ENCODE results near the gene FIGNL1.

FIGNL1 gene

DNA sequence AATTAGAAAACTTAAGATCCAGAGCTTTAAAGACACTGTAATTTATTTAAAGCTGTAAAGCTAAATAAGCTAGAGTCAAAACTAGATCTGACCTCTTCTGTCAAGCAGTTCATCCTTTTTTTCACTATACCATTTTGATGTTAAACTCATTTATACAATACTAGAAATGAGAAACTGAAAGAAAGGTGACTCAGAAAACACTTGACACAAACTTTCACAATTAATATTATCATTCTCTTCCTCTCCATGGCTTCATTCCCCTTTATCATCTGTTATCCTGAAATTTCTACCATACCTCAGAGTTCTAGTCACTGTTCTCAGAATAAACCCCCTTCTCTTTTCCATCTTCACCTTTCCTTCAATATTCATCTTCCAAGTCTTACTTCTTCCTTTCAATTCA, 1.3 kb downstream of the FIGNL1 start:
- no peaks in the 10 kb centered on the region for H3K27me3 ChIP-seq (ENCODE audit: control insufficient read depth, insufficient read depth, low read length)

DNA sequence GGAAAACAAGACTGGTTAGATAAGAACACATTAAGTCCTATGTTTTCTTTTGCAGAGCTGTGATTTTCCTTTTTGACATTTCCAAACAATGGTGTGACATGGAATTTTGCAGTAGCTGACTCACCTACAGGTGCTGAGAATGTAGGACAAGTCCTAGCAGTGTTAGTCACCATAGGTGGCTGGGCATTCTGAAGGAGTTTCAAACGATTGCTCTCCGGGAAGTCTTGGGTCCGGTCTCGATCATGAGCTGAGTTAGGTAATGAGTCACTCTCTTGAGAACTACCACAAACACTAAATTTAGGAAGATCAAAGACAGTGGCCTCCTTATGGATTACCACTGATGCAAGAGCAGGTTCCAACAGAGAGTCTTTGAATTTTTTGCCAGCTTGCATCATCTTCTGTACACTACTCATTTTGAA, 3.6 kb downstream of the FIGNL1 start:
- no peak overlapping the region for H3K4me3 ChIP-seq (ENCODE audit: low read length)
- no peaks in the 10 kb centered on the region for H3K9me3 ChIP-seq (ENCODE audit: control insufficient read depth, low read length)
- H3K36me3 ChIP-seq (ENCODE audit: control insufficient read depth, insufficient read depth, low read length) = no peaks in the 10 kb centered on the region
- no peaks in the 10 kb centered on the region for H3K27me3 ChIP-seq (ENCODE audit: control insufficient read depth, insufficient read depth, low read length)
- no peak overlapping the region for H3K9ac ChIP-seq (ENCODE audit: low read length)
- H3K4me1 ChIP-seq (ENCODE audit: control insufficient read depth, insufficient read depth, low read length) = peaks cover 10% of the 10 kb centered on the region

More for the DNA sequence above, 1.3 kb downstream of the FIGNL1 start:
- Histone ChIP-seq H3K4me1 (ENCODE audit: control insufficient read depth, insufficient read depth, low read length) (peaks cover 10% of the 10 kb centered on the region), H3K9me3 (ENCODE audit: control insufficient read depth, low read length) (no peaks in the 10 kb centered on the region), H3K36me3 (ENCODE audit: control insufficient read depth, insufficient read depth, low read length) (no peaks in the 10 kb centered on the region), H3K9ac (ENCODE audit: low read length) (no peak overlapping the region), H3K4me3 (ENCODE audit: low read length) (no peak overlapping the region)

DNA sequence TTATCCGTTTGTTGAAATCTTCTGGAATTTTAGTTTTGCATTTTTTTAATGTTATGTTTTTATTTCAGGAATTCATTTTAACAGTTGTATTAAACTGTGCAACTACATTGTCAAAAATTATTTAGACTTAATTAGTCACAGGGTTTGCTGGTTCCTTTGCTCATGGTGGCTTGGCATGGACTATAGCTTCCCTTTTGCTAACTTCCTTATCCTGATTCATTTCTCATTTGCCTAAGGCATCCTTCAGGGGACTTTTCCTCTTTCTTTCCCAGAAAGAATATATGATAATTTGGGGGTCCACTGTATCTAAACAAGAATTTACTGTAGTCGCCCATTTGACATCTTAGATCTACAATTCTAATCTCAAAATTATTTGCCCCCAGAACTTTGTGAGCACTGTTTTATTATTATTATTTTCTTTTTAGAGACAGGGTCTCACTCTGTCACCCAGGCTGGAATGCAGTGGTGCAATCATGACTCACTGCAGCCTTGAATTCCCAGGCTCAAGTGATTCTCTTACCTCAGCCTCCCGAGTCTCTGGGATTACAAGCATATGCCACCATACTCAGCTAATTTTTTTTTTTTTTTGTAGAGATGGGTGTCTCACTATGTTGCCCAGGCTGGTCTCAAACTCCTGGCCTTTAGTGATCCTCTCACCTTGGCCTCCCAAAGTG, 13.9 kb downstream of the FIGNL1 start:
- no peak overlapping the region for H3K9ac ChIP-seq (ENCODE audit: low read length)
- H3K27me3 ChIP-seq (ENCODE audit: control insufficient read depth, insufficient read depth, low read length) = no peaks in the 10 kb centered on the region
- H3K4me3 ChIP-seq (ENCODE audit: low read length) = no peak overlapping the region
- no peaks in the 10 kb centered on the region for H3K4me1 ChIP-seq (ENCODE audit: control insufficient read depth, insufficient read depth, low read length)
- H3K36me3 ChIP-seq (ENCODE audit: control insufficient read depth, insufficient read depth, low read length) = no peaks in the 10 kb centered on the region
- H3K9me3 ChIP-seq (ENCODE audit: control insufficient read depth, low read length) = no peaks in the 10 kb centered on the region

DNA sequence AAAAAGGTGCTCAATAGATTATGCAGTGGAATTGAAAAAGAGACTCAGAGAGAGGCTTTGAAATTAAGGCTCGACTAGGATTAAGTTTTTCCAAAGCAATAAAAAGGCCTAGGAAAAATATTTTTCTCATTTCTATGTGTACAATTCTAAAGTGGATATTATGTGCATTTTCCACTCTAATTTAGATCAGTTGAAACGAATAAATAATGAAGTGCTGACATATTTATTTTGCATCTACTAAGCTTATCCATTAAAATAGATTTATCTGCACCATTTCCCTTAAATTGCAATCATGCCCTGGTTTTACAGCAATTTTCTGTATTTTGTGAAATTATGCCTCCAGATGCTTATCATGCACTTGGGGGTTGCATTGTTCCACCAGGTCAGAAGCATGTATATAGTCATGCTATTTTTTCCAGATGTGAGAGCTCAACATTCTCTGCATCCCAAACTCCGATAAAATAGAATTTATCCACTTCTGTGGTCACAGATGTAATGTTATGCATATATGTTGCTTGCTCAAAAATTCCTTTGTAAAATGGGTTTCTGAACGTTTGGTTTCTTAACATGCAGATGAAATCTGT, 18.3 kb downstream of the FIGNL1 start:
- Histone ChIP-seq H3K27me3 (ENCODE audit: control insufficient read depth, insufficient read depth, low read length) (no peaks in the 10 kb centered on the region), H3K36me3 (ENCODE audit: control insufficient read depth, insufficient read depth, low read length) (no peaks in the 10 kb centered on the region), H3K4me3 (ENCODE audit: low read length) (no peak overlapping the region), H3K9ac (ENCODE audit: low read length) (no peak overlapping the region), H3K4me1 (ENCODE audit: control insufficient read depth, insufficient read depth, low read length) (peaks cover 9% of the 10 kb centered on the region), H3K9me3 (ENCODE audit: control insufficient read depth, low read length) (no peaks in the 10 kb centered on the region)

DNA sequence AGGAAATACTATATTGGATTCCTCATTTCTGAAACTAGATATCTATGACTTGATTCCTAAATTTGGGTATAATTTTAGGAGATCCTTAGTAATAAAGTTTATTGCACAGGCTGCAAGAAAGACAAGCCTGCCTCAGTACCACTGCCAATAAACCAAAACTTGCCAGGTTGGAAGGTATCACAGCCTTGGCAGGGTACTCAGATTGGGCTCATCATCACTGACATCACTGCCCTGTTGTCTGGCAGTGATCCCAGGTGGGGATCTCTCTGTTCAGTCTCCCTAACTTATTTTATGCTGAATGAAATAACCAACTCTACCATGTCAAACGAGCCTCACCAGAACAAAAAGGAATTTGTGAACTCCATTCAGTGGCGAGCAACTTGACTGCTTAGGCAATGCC, 18.8 kb downstream of the FIGNL1 start:
- H3K27me3 ChIP-seq (ENCODE audit: control insufficient read depth, insufficient read depth, low read length) = no peaks in the 10 kb centered on the region
- H3K4me1 ChIP-seq (ENCODE audit: control insufficient read depth, insufficient read depth, low read length) = peaks cover 10% of the 10 kb centered on the region
- H3K36me3 ChIP-seq (ENCODE audit: control insufficient read depth, insufficient read depth, low read length) = no peaks in the 10 kb centered on the region
- no peak overlapping the region for H3K4me3 ChIP-seq (ENCODE audit: low read length)
- H3K9ac ChIP-seq (ENCODE audit: low read length) = no peak overlapping the region
- no peaks in the 10 kb centered on the region for H3K9me3 ChIP-seq (ENCODE audit: control insufficient read depth, low read length)

DNA sequence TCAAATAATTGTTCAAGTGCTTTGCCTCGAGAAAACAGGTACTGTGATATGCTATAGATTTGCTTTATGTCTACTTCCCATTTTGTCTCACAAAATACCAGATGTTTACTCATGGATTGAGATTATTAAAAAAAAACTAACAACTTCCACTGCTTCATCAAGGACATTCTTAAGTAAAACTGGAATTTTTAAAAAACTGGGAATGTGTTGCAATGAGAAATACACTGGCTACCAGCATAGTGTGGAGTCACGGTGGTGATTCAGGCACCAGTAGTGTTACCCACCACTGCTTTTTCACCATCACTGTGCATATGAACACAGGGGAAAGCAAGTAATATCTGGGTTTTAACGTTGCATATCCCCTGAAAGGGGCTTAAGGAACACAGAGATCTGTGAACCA, 21.2 kb downstream of the FIGNL1 start:
- H3K4me3 ChIP-seq (ENCODE audit: low read length) = no peak overlapping the region
- H3K9ac ChIP-seq (ENCODE audit: low read length) = no peak overlapping the region
- peaks cover 10% of the 10 kb centered on the region for H3K4me1 ChIP-seq (ENCODE audit: control insufficient read depth, insufficient read depth, low read length)
- no peaks in the 10 kb centered on the region for H3K27me3 ChIP-seq (ENCODE audit: control insufficient read depth, insufficient read depth, low read length)
- H3K36me3 ChIP-seq (ENCODE audit: control insufficient read depth, insufficient read depth, low read length) = no peaks in the 10 kb centered on the region
- no peaks in the 10 kb centered on the region for H3K9me3 ChIP-seq (ENCODE audit: control insufficient read depth, low read length)

DNA sequence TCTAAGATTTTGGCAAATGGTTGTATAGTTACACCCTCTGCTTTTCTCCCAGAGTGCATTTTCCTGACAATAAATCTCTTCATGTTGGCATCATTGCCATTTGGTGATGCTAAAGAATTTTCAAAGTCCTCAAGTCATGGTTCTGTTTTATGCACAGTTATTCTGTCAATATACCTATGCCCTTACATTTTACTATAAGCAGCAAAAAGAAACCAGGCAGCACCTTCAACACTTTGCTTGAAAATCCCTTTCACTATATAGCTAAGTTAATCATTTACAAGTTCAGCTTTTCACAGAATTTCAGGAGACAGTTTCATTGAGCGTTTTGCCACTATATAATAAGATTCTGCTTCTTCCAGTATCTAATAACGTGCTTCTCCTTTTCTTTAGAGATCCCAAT, 22.6 kb downstream of the FIGNL1 start:
- Histone ChIP-seq H3K36me3 (ENCODE audit: control insufficient read depth, insufficient read depth, low read length) (no peaks in the 10 kb centered on the region), H3K4me1 (ENCODE audit: control insufficient read depth, insufficient read depth, low read length) (peaks cover 10% of the 10 kb centered on the region), H3K9ac (ENCODE audit: low read length) (no peak overlapping the region), H3K4me3 (ENCODE audit: low read length) (no peak overlapping the region), H3K27me3 (ENCODE audit: control insufficient read depth, insufficient read depth, low read length) (no peaks in the 10 kb centered on the region), H3K9me3 (ENCODE audit: control insufficient read depth, low read length) (no peaks in the 10 kb centered on the region)

DNA sequence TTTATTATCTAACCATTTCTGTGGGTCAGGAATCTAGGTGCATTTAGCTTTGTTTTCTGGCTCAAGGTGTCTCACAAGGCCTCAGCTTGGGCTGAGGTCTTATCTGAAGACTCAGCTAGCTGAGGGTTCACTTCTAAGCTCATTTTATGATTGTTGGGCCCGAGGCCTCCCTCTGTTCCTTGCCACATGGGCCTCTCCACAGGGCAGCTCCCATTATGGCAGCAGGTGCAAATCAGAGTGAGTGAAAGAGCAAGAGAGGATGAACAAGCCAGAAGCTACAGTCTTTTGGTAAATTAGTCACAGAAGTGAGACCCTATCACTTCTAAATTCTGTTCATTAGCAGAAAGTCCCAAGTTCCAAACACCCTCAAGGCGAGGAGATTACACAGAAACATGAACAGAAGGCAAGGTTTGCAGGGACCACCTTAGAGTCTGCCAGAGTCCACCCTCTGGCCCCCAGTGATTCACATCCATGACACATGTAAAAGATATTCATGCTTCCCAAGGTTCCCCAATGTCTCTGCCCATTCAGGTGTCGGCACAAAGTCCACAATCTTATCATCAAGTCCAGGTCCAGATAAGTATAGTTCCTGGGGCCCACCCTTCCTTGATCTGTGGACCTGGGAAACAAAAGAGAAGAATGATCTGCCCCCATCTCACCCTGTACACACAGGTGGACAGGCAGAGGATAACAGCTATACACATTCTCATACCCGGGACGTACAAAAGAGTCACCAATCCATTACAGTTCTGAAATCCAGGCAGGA, 23.7 kb downstream of the FIGNL1 start:
- H3K4me3 ChIP-seq (ENCODE audit: low read length) = no peak overlapping the region
- peaks cover 10% of the 10 kb centered on the region for H3K4me1 ChIP-seq (ENCODE audit: control insufficient read depth, insufficient read depth, low read length)
- no peaks in the 10 kb centered on the region for H3K36me3 ChIP-seq (ENCODE audit: control insufficient read depth, insufficient read depth, low read length)
- no peaks in the 10 kb centered on the region for H3K9me3 ChIP-seq (ENCODE audit: control insufficient read depth, low read length)
- no peak overlapping the region for H3K9ac ChIP-seq (ENCODE audit: low read length)
- no peaks in the 10 kb centered on the region for H3K27me3 ChIP-seq (ENCODE audit: control insufficient read depth, insufficient read depth, low read length)

DNA sequence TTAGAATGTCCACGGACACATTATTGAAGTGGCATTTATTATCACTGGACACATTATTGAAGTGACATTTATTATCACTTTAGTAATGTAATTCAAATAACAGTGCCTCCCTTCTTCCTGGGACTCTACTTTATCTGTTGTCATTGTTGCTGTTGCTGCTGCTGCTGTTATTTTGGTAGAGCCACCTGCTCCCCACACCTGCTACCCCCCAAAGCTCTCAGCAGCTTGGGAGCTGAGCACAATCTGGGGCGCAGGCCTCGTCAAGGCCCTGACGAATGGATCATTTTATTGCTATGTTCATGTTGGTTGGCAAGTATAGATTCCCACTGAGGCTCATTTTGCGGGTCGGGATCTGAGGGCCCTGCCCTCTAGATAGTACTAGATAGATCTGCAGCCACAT, 24.8 kb downstream of the FIGNL1 start:
- peaks cover 10% of the 10 kb centered on the region for H3K4me1 ChIP-seq (ENCODE audit: control insufficient read depth, insufficient read depth, low read length)
- H3K4me3 ChIP-seq (ENCODE audit: low read length) = no peak overlapping the region
- no peak overlapping the region for H3K9ac ChIP-seq (ENCODE audit: low read length)
- H3K9me3 ChIP-seq (ENCODE audit: control insufficient read depth, low read length) = no peaks in the 10 kb centered on the region
- no peaks in the 10 kb centered on the region for H3K36me3 ChIP-seq (ENCODE audit: control insufficient read depth, insufficient read depth, low read length)
- H3K27me3 ChIP-seq (ENCODE audit: control insufficient read depth, insufficient read depth, low read length) = no peaks in the 10 kb centered on the region

DNA sequence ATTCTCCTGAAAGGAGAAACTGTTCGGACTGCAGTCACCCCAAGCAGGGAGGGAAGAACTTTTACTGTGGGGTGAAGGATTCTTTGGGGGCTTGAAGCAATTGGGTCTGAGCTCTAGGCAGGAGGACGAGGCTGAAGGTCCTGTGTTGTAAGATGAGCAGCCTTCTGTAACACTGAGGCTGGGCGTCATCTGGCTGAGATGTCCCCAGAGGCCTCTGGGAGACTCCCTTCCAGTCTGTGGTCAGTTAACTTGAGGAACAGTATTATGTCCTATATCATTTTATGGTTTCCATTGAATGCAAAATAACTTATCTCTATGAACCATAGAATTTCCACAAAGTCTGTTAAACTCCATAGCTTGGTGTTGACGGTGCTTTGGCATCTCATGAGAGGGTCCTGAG, 26.3 kb downstream of the FIGNL1 start:
- H3K4me1 ChIP-seq (ENCODE audit: control insufficient read depth, insufficient read depth, low read length) = peaks cover 10% of the 10 kb centered on the region
- no peaks in the 10 kb centered on the region for H3K9me3 ChIP-seq (ENCODE audit: control insufficient read depth, low read length)
- no peak overlapping the region for H3K9ac ChIP-seq (ENCODE audit: low read length)
- H3K4me3 ChIP-seq (ENCODE audit: low read length) = no peak overlapping the region
- no peaks in the 10 kb centered on the region for H3K27me3 ChIP-seq (ENCODE audit: control insufficient read depth, insufficient read depth, low read length)
- H3K36me3 ChIP-seq (ENCODE audit: control insufficient read depth, insufficient read depth, low read length) = no peaks in the 10 kb centered on the region

DNA sequence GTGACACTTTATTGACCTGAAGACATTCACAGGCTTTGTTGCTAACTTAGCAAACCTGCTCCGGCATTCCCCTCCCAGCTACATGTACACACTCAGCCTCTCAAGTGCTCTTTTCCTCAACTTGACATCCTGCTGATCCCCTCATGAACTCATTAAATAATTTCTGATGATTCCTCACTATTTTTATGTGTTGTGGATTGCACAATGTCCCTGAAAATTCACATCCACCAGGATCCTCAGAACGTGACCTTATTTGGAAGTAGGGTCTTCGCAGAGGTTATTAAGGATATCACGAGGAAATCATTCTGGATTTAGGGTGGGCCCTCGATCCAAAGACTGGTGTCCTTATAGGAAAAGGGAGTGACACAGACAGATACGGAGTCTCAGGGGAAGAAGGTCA, 27.3 kb downstream of the FIGNL1 start:
- no peak overlapping the region for H3K4me3 ChIP-seq (ENCODE audit: low read length)
- no peaks in the 10 kb centered on the region for H3K9me3 ChIP-seq (ENCODE audit: control insufficient read depth, low read length)
- H3K36me3 ChIP-seq (ENCODE audit: control insufficient read depth, insufficient read depth, low read length) = no peaks in the 10 kb centered on the region
- H3K4me1 ChIP-seq (ENCODE audit: control insufficient read depth, insufficient read depth, low read length) = peaks cover 10% of the 10 kb centered on the region
- H3K9ac ChIP-seq (ENCODE audit: low read length) = no peak overlapping the region
- no peaks in the 10 kb centered on the region for H3K27me3 ChIP-seq (ENCODE audit: control insufficient read depth, insufficient read depth, low read length)

DNA sequence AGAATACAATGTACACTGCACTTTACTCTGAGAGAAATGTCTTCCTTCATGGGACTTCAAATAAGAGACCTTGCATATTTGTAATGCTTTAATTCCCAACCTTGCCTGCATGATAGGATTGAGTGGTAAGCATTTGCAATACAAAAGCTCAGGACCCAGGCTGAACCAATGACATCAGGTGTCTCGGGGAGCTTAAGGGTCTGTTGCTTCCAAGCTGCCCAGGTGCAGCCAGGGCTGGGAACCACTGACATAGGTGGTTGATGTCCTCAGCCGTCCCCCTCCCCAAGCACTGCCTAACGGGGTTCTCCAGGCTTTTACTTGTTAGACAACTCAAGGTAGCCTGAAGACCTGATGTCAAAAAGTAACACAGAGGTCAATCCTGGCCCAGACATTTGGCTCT, 29.1 kb downstream of the FIGNL1 start:
- no peaks in the 10 kb centered on the region for H3K4me1 ChIP-seq (ENCODE audit: control insufficient read depth, insufficient read depth, low read length)
- no peak overlapping the region for H3K9ac ChIP-seq (ENCODE audit: low read length)
- no peaks in the 10 kb centered on the region for H3K27me3 ChIP-seq (ENCODE audit: control insufficient read depth, insufficient read depth, low read length)
- H3K4me3 ChIP-seq (ENCODE audit: low read length) = no peak overlapping the region
- no peaks in the 10 kb centered on the region for H3K36me3 ChIP-seq (ENCODE audit: control insufficient read depth, insufficient read depth, low read length)
- no peaks in the 10 kb centered on the region for H3K9me3 ChIP-seq (ENCODE audit: control insufficient read depth, low read length)
